ENCODE measurements around the gene KCND2. TPM values are rescaled to one million over a fixed set of nuclear protein-coding genes. Genes with fewer than 3 reads are reported as not detected.

KCND2 gene
- total RNA-seq, 1 donor from 2014 or later = 0.61 TPM

- H3K4me1 ChIP-seq = no peaks in the 10 kb centered on the region
- H3K27me3 ChIP-seq = no peaks in the 10 kb centered on the region
- no peak for TF ChIP-seq CTCF (IDR thresholded peaks at IDR 0.05)
- no peaks in the 10 kb centered on the region for H3K9me3 ChIP-seq
- DNase-seq = no peak
- ATAC-seq = no peak
- H3K27ac ChIP-seq = no peak overlapping the region
- H3K4me3 ChIP-seq = no peak overlapping the region
- intact Hi-C loops (cut with DNase I) = no loop called here
- H3K36me3 ChIP-seq = no peaks in the 10 kb centered on the region
Observed at GRCh38 chr7:120412139-120413050, 139.4 kb downstream of the KCND2 start.

GRCh38 chr7:120413164-120413563, 140.2 kb downstream of the KCND2 start:
- H3K27me3 ChIP-seq = no peaks in the 10 kb centered on the region
- no peak for DNase-seq
- H3K4me3 ChIP-seq = no peak overlapping the region
- no peak overlapping the region for H3K27ac ChIP-seq
- no peak for ATAC-seq
- H3K4me1 ChIP-seq = no peaks in the 10 kb centered on the region
- H3K36me3 ChIP-seq = no peaks in the 10 kb centered on the region
- TF ChIP-seq CTCF (IDR thresholded peaks at IDR 0.05) = no peak
- intact Hi-C loops (cut with DNase I) = no loop called here
- H3K9me3 ChIP-seq = no peaks in the 10 kb centered on the region

GRCh38 chr7:120417244-120417979, 144.4 kb downstream of the KCND2 start:
- no peak overlapping the region for H3K4me3 ChIP-seq
- no peak for TF ChIP-seq CTCF (IDR thresholded peaks at IDR 0.05)
- no peaks in the 10 kb centered on the region for H3K4me1 ChIP-seq
- no peaks in the 10 kb centered on the region for H3K27me3 ChIP-seq
- H3K9me3 ChIP-seq = no peaks in the 10 kb centered on the region
- intact Hi-C loops (cut with DNase I) = no loop called here
- H3K27ac ChIP-seq = no peak overlapping the region
- DNase-seq (no peak), ATAC-seq (no peak)
- H3K36me3 ChIP-seq = no peaks in the 10 kb centered on the region

GRCh38 chr7:120421151-120421651, 148.2 kb downstream of the KCND2 start:
- ATAC-seq (no peak), DNase-seq (no peak)
- H3K36me3 ChIP-seq = no peaks in the 10 kb centered on the region
- no peaks in the 10 kb centered on the region for H3K9me3 ChIP-seq
- H3K27ac ChIP-seq = no peak overlapping the region
- H3K4me3 ChIP-seq = no peak overlapping the region
- H3K4me1 ChIP-seq = no peaks in the 10 kb centered on the region
- no peaks in the 10 kb centered on the region for H3K27me3 ChIP-seq
- TF ChIP-seq CTCF (IDR thresholded peaks at IDR 0.05) = no peak
- intact Hi-C loops (cut with DNase I) = no loop called here

GRCh38 chr7:120431016-120431415, 158.0 kb downstream of the KCND2 start:
- no peak for TF ChIP-seq CTCF (IDR thresholded peaks at IDR 0.05)
- no peaks in the 10 kb centered on the region for H3K4me1 ChIP-seq
- H3K9me3 ChIP-seq = no peaks in the 10 kb centered on the region
- DNase-seq = no peak
- H3K27ac ChIP-seq = no peak overlapping the region
- no peak overlapping the region for H3K4me3 ChIP-seq
- no peak for ATAC-seq
- intact Hi-C loops (cut with DNase I) = no loop called here
- no peaks in the 10 kb centered on the region for H3K36me3 ChIP-seq
- H3K27me3 ChIP-seq = no peaks in the 10 kb centered on the region
